ENCODE measurements around the gene SRSF8.
"Not testable (repeated sequence)": the region's sequence is repeated elsewhere in the genome, so short reads cannot be mapped to it uniquely, and the experiment has no call there.

SRSF8 gene

GRCh38 chr11:95042239-95042638, 24.5 kb upstream of the SRSF8 start:
- H3K4me3 ChIP-seq (ENCODE audit: low read depth, low read length) = no peak overlapping the region
- DNase-seq (ENCODE audit: low read depth) = no peak
- TF ChIP-seq MYC (IDR thresholded peaks at IDR 0.05; ENCODE audit: low read depth, low read length) (no peak), CTCF (IDR thresholded peaks at IDR 0.05; ENCODE audit: low read depth, low read length) (no peak), POLR2A (IDR thresholded peaks at IDR 0.05; ENCODE audit: extremely low read depth, insufficient read length) (no peak), MAX (IDR thresholded peaks at IDR 0.05; ENCODE audit: low read depth, low read length) (no peak)

- no peak for DNase-seq (ENCODE audit: low read depth)
- H3K4me3 ChIP-seq (ENCODE audit: low read depth, low read length) = no peak overlapping the region
- TF ChIP-seq MAX (IDR thresholded peaks at IDR 0.05; ENCODE audit: low read depth, low read length) (no peak), MYC (IDR thresholded peaks at IDR 0.05; ENCODE audit: low read depth, low read length) (no peak), CTCF (IDR thresholded peaks at IDR 0.05; ENCODE audit: low read depth, low read length) (no peak), POLR2A (IDR thresholded peaks at IDR 0.05; ENCODE audit: extremely low read depth, insufficient read length) (no peak)
These were observed 23.8 kb upstream of the SRSF8 start for GRCh38 chr11:95042906-95043305.

GRCh38 chr11:95044010-95044409, 22.7 kb upstream of the SRSF8 start:
- no peak overlapping the region for H3K4me3 ChIP-seq (ENCODE audit: low read depth, low read length)
- DNase-seq (ENCODE audit: low read depth) = no peak
- TF ChIP-seq POLR2A (IDR thresholded peaks at IDR 0.05; ENCODE audit: extremely low read depth, insufficient read length) (no peak), CTCF (IDR thresholded peaks at IDR 0.05; ENCODE audit: low read depth, low read length) (no peak), MAX (IDR thresholded peaks at IDR 0.05; ENCODE audit: low read depth, low read length) (no peak), MYC (IDR thresholded peaks at IDR 0.05; ENCODE audit: low read depth, low read length) (no peak)

- DNase-seq (ENCODE audit: low read depth) = no peak
- TF ChIP-seq POLR2A (IDR thresholded peaks at IDR 0.05; ENCODE audit: extremely low read depth, insufficient read length) = no peak
- no peak for TF ChIP-seq CTCF (IDR thresholded peaks at IDR 0.05; ENCODE audit: low read depth, low read length)
These were observed 20.9 kb upstream of the SRSF8 start for GRCh38 chr11:95045812-95046211.

GRCh38 chr11:95049122-95049521, 17.6 kb upstream of the SRSF8 start, which contains the start of gene KDM4F:
KDM4F (plus strand) TSS chr11:95049422.
- not testable (repeated sequence) for H3K4me3 ChIP-seq (ENCODE audit: low read depth, low read length); DNase-seq (ENCODE audit: low read depth)

More at GRCh38 chr11:95045812-95046211, 20.9 kb upstream of the SRSF8 start:
- no peak overlapping the region for H3K4me3 ChIP-seq (ENCODE audit: low read depth, low read length)

GRCh38 chr11:95050595-95051202, 16.0 kb upstream of the SRSF8 start:
- H3K4me3 ChIP-seq (ENCODE audit: low read depth, low read length) = no peak overlapping the region
- DNase-seq (ENCODE audit: low read depth) = no peak
- TF ChIP-seq MYC (IDR thresholded peaks at IDR 0.05; ENCODE audit: low read depth, low read length) = no peak
- TF ChIP-seq POLR2A (IDR thresholded peaks at IDR 0.05; ENCODE audit: extremely low read depth, insufficient read length) = no peak
- TF ChIP-seq CTCF (IDR thresholded peaks at IDR 0.05; ENCODE audit: low read depth, low read length) = no peak
- no peak for TF ChIP-seq MAX (IDR thresholded peaks at IDR 0.05; ENCODE audit: low read depth, low read length)
